ENCODE measurements around the gene ENOSF1. TPM values are rescaled to one million over a fixed set of nuclear protein-coding genes. Genes with fewer than 3 reads are reported as not detected.
A peak's percentile ranks its signal among the peaks of the same experiment; 100 is the strongest.

ENOSF1 gene
- total RNA-seq, 4 donors from 2014 or later, result 57.5 to 192 (median 101) TPM

DNA sequence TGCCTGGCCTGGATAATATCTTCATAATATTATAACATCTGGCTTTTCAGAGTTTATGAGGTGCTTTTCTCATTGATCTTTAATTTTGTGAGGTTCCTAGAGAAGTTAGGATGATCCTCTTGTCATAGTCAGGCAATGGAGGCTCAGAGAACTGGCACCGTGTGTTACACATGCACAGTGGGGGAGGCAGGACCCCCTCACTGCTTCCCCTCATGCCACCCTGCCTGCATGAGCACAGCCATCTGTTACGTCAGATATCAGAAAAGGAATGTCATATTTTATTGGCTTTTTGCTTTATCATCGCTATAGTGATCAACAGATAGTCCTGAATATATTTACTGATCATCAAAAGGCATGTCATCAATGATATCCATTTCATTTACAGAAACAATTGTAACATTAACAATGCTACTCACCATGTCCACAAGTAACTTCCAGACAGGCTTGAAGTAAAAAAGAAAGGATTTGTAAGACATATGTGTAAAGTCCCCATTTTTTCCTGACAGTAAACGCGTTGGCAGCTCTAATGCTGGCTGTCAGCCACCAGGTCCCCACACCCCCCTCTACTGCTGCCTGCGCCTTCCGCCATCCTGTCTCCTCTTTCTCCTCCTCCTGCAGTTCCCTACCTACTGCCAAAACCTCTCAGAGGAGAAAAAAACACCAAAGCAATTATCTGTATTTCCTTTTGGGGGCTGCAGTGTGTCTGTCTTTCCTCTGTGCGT lies 18.8 kb downstream of the ENOSF1 start:
- H3K4me1 ChIP-seq, result no peaks in the 10 kb centered on the region
- WGBS, 2 donors, result 75 to 79% methylated on average over 8 of the region's 8 CpGs
- H3K9me3 ChIP-seq, result no peaks in the 10 kb centered on the region
- no peak overlapping the region for H3K27ac ChIP-seq
- intact Hi-C loops (cut with DNase I), result no loop called here
- peaks cover 11% of the 10 kb centered on the region in 2 donors for H3K36me3 ChIP-seq
- TF ChIP-seq, protein P1, sequence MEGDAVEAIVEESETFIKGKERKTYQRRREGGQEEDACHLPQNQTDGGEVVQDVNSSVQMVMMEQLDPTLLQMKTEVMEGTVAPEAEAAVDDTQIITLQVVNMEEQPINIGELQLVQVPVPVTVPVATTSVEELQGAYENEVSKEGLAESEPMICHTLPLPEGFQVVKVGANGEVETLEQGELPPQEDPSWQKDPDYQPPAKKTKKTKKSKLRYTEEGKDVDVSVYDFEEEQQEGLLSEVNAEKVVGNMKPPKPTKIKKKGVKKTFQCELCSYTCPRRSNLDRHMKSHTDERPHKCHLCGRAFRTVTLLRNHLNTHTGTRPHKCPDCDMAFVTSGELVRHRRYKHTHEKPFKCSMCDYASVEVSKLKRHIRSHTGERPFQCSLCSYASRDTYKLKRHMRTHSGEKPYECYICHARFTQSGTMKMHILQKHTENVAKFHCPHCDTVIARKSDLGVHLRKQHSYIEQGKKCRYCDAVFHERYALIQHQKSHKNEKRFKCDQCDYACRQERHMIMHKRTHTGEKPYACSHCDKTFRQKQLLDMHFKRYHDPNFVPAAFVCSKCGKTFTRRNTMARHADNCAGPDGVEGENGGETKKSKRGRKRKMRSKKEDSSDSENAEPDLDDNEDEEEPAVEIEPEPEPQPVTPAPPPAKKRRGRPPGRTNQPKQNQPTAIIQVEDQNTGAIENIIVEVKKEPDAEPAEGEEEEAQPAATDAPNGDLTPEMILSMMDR (IDR thresholded peaks at IDR 0.05), result no peak
- no peak for TF ChIP-seq POLR2A (IDR thresholded peaks at IDR 0.05)
- no peak overlapping the region for H3K4me3 ChIP-seq (replicated peaks in 1 of 3)
- DNase-seq, result no peak
- H3K27me3 ChIP-seq, result no peaks in the 10 kb centered on the region

DNA sequence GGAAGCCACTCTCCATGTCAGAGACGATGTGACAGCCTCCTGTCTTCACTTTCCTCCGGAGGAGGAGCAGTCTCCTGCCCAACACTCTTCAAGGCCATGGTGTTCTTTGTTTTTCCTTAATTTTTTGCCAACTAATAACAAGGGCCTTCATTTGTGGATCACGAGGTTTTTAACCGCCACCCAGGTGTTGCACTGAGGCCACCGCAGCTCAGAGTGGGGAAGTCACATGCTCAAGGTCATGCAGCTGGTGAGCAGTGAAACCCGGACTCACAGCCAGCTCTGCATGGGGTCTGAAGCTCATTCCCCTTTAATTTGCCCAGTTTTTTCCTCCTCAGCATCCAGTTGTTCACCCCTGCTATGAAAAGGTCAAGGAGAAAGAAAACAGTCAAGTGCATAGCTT lies 19.6 kb downstream of the ENOSF1 start:
- DNase-seq, result no peak
- intact Hi-C loops (cut with DNase I), result no loop called here
- Histone ChIP-seq H3K9me3 (no peaks in the 10 kb centered on the region), H3K4me1 (no peaks in the 10 kb centered on the region), H3K4me3 (replicated peaks in 1 of 3) (no peak overlapping the region), H3K27me3 (no peaks in the 10 kb centered on the region), H3K36me3 (peaks cover 11% of the 10 kb centered on the region in 2 donors), H3K27ac (no peak overlapping the region)
- no peak for TF ChIP-seq POLR2A (IDR thresholded peaks at IDR 0.05)
- TF ChIP-seq, protein P1 (IDR thresholded peaks at IDR 0.05), result no peak
- 80 to 88% methylated on average over 6 of the region's 6 CpGs for WGBS, 2 donors

DNA sequence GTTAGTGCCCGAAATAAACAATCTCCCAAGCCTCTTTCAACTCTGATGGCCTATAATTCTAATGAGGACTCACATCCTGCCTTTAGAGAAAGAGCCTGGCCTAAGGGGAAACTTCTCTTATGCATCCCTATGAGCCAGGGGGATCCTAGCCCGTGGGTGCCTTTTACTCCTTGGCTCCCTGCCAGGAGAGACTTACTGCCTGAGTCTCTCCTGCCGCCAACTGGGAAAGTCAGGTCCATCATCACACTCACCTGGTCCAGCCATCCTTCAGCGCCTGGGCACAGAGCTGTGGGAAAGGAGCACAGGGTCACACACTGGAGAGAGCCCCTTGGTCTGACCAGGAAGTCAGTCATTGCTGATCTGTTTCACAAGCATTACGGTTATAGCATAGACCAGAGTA lies 24.1 kb downstream of the ENOSF1 start:
- 75 to 84% methylated on average over 4 to 5 of the region's 5 CpGs for WGBS, 2 donors
- Histone ChIP-seq H3K27me3 (no peaks in the 10 kb centered on the region), H3K36me3 (peaks cover 4 to 11% of the 10 kb centered on the region in 2 donors), H3K27ac (no peak overlapping the region), H3K4me1 (no peaks in the 10 kb centered on the region), H3K4me3 (replicated peaks in 1 of 3) (no peak overlapping the region), H3K9me3 (no peaks in the 10 kb centered on the region)
- intact Hi-C loops (cut with DNase I), result no loop called here
- peak in 1 of 2 donors; percentile 14 for DNase-seq
- TF ChIP-seq, protein P1 (IDR thresholded peaks at IDR 0.05), result no peak
- TF ChIP-seq POLR2A (IDR thresholded peaks at IDR 0.05), result no peak

DNA sequence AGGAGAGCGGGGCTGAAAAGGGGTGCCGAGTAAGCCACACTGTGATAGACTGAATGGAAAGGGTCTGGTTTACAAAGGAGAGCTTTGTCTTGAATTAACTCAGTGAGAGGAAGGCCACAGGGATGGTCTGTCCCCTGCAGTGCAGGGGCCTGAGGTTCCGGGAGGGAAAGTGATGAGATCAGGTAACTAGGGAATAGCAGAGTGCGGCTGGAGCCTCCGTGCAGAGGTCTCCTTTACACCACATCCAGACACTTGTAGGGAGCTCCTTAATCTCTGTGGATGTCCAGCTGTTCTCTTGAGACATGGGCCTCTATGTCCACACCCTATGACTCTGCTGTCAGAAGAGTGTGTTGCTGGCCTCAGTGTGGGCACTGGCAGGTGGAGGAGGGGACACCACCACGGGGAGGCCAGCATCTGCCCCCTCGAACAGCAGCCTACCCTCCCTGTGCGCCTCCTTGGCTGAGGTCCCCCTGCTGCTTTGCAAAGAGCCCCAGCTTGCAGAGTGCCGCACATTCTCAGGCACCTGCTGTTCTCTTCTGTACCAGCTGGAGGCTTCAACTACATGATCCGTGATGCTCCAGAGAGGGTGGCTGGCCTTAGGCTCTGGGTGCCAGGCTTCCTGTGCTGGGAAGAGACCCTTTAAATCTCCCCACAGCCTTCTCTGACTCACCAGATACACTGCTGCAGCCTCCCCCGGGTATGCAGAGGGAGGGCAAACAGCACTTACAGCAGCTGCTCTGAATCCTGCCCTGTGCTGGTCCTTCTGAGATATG lies 25.9 kb downstream of the ENOSF1 start:
- Histone ChIP-seq H3K4me1 (no peaks in the 10 kb centered on the region), H3K27me3 (no peaks in the 10 kb centered on the region), H3K4me3 (replicated peaks in 1 of 3) (no peak overlapping the region), H3K27ac (no peak overlapping the region), H3K9me3 (no peaks in the 10 kb centered on the region), H3K36me3 (peaks cover 6 to 17% of the 10 kb centered on the region in 2 donors)
- TF ChIP-seq, protein P1 (IDR thresholded peaks at IDR 0.05), result no peak
- TF ChIP-seq POLR2A (IDR thresholded peaks at IDR 0.05), result no peak
- WGBS, 2 donors, result 84 to 86% methylated on average over 10 of the region's 11 CpGs
- DNase-seq, result no peak
- intact Hi-C loops (cut with DNase I), result no loop called here

DNA sequence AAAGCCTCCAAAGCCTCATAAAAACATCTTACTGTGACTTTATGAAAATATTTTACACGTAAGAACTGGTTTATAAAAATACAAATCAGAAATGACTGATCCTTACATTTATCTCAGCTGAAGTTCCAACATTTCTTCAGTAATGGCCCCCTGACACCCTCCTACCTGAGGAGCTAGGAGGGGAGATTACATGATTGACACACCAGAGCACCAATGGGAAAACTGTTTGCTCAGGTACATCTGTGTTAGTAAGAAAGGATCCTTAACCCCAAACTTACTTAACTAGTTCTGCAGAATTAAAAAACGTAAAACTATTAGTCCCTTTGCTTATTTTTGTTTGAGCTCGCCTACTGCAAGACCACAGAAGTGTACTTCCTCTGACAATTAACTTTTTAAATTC lies 27.0 kb downstream of the ENOSF1 start:
- no peaks in the 10 kb centered on the region for H3K9me3 ChIP-seq
- H3K36me3 ChIP-seq, result peaks cover 8 to 20% of the 10 kb centered on the region in 2 donors
- intact Hi-C loops (cut with DNase I), result no loop called here
- 93% methylated on average over 3 of the region's 3 CpGs for WGBS, 2 donors
- H3K27ac ChIP-seq, result no peak overlapping the region
- DNase-seq, result no peak
- TF ChIP-seq POLR2A (IDR thresholded peaks at IDR 0.05), result no peak
- TF ChIP-seq, protein P1 (IDR thresholded peaks at IDR 0.05), result no peak
- no peaks in the 10 kb centered on the region for H3K4me1 ChIP-seq
- H3K4me3 ChIP-seq (replicated peaks in 1 of 3), result no peak overlapping the region
- no peaks in the 10 kb centered on the region for H3K27me3 ChIP-seq

All from thyroid gland (tissue), 4 donors.